ENCODE results near the gene ZBTB44. TPM values are rescaled to one million over a fixed set of nuclear protein-coding genes. Genes with fewer than 3 reads are reported as not detected.

Gene ZBTB44
- total RNA-seq, 1 donor from 2014 or later = 165 TPM

GRCh38 chr11:130217133-130218031 is 97.3 kb downstream of the ZBTB44 start:
- no peak for DNase-seq (ENCODE audit: low spot score in 2 of 2)
- FAIRE-seq = no peak

DNA sequence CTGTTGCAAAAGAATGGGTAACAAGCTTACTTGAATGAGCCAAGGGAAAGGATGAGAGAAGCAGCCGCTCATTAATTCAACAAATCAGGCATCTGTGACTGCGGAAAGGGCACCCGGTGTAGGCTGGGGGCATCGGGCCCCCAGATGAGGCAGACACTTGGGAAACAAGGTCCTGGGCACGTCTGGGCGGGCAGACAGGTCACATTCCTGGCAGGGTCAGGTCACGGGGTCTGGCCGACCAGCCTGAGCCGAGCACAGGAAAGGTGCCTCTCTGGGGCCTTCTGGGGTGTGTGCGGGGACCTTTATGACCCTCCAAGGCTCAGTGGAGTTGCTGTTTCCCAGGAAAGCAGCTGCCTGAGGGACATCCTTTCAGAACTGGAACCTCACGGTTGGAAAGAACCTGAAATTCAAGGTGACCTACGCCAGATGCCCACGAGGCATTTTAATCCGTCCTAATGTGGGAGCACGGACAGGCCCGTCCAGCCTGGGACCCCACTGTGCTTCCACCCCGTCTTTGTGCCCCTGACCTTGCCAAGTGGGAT is 98.1 kb downstream of the ZBTB44 start:
- no peak for FAIRE-seq

DNA sequence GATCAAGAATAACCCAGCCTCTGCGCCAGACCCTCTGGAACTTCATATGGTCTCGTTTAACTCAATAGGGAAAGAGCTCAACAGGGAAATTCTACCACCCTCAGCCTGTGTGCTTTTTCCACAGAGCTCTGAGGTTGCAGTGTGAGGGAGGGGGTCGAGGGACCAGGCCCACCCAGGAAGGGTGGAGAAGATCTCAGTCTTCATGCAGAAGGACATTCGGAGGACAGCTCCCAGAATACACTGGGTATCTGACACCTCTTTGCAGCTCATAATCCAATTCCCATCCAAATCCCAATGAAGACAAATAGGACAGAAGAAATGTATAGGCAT is 98.5 kb downstream of the ZBTB44 start:
- FAIRE-seq (no peak), DNase-seq (ENCODE audit: low spot score in 2 of 2) (no peak)

More for the DNA sequence above, 98.1 kb downstream of the ZBTB44 start:
- DNase-seq (ENCODE audit: low spot score in 2 of 2) = no peak

- FAIRE-seq = no peak
- DNase-seq (ENCODE audit: low spot score in 2 of 2) = peak in 1 of 2 donors; percentile 4
Observed at GRCh38 chr11:130215531-130216220, 99.0 kb downstream of the ZBTB44 start.

DNA sequence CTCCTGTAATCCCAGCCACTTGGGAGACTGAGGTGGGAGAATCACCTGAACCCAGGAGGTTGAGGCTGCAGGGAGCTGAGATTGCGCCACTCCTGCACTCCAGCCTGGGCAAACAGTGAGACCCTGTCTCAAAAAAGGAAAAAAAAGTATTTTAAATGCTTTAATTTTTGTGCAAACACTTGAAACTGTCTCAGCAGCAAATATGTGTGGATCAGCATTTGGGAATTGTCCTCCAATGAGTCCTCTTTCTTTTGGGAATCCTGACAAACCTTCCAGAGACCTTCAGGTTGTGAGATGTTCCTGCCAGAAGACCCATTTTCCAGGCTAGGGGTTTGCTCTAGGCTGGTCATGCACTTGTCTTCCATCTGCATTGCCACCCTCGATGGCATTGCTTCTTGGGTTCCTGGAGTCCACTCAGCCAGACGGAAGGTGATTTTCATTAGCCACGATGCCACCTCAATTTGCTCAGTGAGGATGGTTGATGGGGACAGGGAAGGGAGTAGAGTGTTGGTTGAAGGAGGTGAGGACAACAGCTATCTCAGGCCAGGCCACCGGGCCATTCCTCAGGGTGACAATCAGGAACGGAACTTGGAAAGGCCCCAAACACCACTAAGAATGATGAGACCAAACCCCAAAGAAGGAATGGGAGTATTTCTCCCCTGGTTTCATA is 99.7 kb downstream of the ZBTB44 start:
- no peak for FAIRE-seq
- peak in 1 of 2 donors; percentile 3 for DNase-seq (ENCODE audit: low spot score in 2 of 2)

GRCh38 chr11:130213979-130214281 is 100.8 kb downstream of the ZBTB44 start:
- FAIRE-seq = no peak

GRCh38 chr11:130213143-130213978 is 101.4 kb downstream of the ZBTB44 start:
- FAIRE-seq (no peak), DNase-seq (ENCODE audit: low spot score in 2 of 2) (peak; percentile 74 to 79)

More at GRCh38 chr11:130213979-130214281, 100.8 kb downstream of the ZBTB44 start:
- no peak for DNase-seq (ENCODE audit: low spot score in 2 of 2)

- DNase-seq (ENCODE audit: low spot score in 2 of 2) (peak; percentile 21 to 30), FAIRE-seq (no peak)
Observed at GRCh38 chr11:130212431-130212961, 102.2 kb downstream of the ZBTB44 start.

- FAIRE-seq = no peak
- peak; percentile 3 to 17 for DNase-seq (ENCODE audit: low spot score in 2 of 2)
Observed at GRCh38 chr11:130211781-130212401, 102.8 kb downstream of the ZBTB44 start.

- DNase-seq (ENCODE audit: low spot score in 2 of 2) (peak; percentile 11 to 28), FAIRE-seq (no peak)
Observed at GRCh38 chr11:130211144-130211543, 103.6 kb downstream of the ZBTB44 start.

DNA sequence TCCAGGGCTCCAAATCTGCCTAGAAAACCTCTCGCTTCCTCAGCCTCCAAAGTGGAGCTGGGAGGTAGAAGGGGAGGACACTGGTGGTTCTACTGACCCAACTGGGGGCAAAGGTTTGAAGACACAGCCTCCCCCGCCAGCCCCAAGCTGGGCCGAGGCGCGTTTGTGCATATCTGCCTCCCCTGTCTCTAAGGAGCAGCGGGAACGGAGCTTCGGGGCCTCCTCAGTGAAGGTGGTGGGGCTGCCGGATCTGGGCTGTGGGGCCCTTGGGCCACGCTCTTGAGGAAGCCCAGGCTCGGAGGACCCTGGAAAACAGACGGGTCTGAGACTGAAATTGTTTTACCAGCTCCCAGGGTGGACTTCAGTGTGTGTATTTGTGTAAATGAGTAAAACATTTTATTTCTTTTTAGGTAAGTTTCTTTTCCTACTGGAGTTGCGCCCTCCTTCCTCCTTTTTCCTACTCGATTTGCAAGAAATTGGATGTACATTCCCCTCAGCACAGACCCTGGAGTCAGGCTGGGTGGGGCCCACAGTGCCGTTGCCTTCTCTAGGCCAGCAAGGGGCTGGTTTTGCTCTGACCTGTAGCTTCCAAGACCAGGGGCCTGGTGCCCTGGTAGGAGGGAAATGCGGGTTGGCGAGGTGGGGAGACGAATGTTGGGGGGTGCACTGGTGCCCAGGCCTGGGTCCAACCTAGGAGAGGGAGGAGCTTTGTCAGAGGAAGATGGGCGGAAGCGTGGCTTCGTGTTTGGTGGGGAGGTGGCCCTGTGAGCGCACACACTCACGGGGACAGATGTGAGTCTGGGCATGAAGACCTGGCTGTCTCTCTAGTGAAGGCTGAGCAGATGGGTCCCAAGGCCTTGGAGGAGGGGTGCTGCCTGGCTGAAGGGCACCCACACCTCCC is 104.5 kb downstream of the ZBTB44 start:
- FAIRE-seq = no peak

DNA sequence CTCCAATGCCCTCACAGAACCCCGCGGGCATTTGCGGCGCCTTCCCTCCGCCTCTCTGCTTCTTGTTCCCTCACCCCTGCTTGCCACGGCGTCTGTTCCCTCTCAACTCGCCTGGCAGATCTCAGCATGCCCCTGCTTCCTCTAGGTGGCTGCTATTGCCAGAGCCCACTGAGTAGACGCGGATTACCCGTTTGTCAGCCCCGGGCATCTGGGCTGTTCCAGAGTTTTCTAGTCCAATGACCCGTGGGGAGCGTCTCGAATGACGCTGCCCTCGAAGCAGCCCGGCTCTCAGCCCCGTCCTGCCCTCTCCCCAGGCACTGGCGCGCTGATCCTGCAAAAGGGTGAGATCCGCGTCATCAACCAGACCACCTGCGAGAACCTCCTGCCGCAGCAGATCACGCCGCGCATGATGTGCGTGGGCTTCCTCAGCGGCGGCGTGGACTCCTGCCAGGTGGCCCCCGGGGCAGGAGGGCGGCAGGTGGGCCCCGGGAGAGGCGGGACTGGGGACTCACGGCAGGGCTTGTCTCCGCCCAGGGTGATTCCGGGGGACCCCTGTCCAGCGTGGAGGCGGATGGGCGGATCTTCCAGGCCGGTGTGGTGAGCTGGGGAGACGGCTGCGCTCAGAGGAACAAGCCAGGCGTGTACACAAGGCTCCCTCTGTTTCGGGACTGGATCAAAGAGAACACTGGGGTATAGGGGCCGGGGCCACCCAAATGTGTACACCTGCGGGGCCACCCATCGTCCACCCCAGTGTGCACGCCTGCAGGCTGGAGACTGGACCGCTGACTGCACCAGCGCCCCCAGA is 105.4 kb downstream of the ZBTB44 start:
- FAIRE-seq = no peak
- peak; percentile 10 for DNase-seq (ENCODE audit: low spot score in 2 of 2)

More for the DNA sequence above, 104.5 kb downstream of the ZBTB44 start:
- DNase-seq (ENCODE audit: low spot score in 2 of 2) = no peak

- FAIRE-seq (no peak), DNase-seq (ENCODE audit: low spot score in 2 of 2) (peak in 1 of 2 donors; percentile 6)
Observed at GRCh38 chr11:130208241-130209127, 106.2 kb downstream of the ZBTB44 start.

GRCh38 chr11:130206141-130206540 is 108.6 kb downstream of the ZBTB44 start:
- DNase-seq (ENCODE audit: low spot score in 2 of 2) = peak in 1 of 2 donors; percentile 7
- FAIRE-seq = no peak

GRCh38 chr11:130204703-130205095 is 110.0 kb downstream of the ZBTB44 start:
- no peak for DNase-seq (ENCODE audit: low spot score in 2 of 2)
- no peak for FAIRE-seq

Data from frontal cortex (tissue), 4 donors.